ENCODE data around the gene C3orf85.

DNA sequence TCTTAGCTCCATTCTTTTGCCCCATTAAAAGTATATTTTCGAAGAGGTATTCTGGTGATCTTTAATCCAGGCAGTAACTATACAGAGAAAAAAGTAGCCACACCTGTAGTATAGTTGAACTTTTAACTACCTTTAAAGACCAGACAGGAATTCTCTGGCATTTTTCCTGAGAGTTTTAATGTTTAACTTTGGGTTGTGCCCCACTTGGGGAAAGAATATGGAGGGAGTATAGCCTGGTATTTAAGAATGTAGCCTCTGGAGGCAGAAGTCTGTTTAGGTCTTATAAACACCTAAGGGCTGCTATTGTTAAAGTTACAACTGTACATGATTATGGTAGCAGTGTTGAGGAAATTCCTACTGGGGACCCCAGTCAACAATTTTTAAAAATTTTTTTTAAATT, 19.3 kb downstream of the C3orf85 start:
- TF ChIP-seq CBX3 (IDR thresholded peaks at IDR 0.05; ENCODE audit: borderline replicate concordance, low read depth): no peak
- no peak for TF ChIP-seq EGR1 (IDR thresholded peaks at IDR 0.05; ENCODE audit: borderline replicate concordance in 1 of 2, low read depth in 2 of 2, low read length in 2 of 2)
- TF ChIP-seq, protein P1, sequence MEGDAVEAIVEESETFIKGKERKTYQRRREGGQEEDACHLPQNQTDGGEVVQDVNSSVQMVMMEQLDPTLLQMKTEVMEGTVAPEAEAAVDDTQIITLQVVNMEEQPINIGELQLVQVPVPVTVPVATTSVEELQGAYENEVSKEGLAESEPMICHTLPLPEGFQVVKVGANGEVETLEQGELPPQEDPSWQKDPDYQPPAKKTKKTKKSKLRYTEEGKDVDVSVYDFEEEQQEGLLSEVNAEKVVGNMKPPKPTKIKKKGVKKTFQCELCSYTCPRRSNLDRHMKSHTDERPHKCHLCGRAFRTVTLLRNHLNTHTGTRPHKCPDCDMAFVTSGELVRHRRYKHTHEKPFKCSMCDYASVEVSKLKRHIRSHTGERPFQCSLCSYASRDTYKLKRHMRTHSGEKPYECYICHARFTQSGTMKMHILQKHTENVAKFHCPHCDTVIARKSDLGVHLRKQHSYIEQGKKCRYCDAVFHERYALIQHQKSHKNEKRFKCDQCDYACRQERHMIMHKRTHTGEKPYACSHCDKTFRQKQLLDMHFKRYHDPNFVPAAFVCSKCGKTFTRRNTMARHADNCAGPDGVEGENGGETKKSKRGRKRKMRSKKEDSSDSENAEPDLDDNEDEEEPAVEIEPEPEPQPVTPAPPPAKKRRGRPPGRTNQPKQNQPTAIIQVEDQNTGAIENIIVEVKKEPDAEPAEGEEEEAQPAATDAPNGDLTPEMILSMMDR (IDR thresholded peaks at IDR 0.05 in 2 of 3, conservative IDR thresholded peaks at IDR 0.05 in 1 of 3; ENCODE audit: control insufficient read depth in 2 of 3, extremely low read depth in 1 of 3, insufficient read depth in 1 of 3, low read depth in 3 of 3, low read length in 3 of 3): no peak
- no peak for TF ChIP-seq NFIC (IDR thresholded peaks at IDR 0.05; ENCODE audit: low read depth, low read length)
- no peak for TF ChIP-seq CHD1 (IDR thresholded peaks at IDR 0.05; ENCODE audit: low read depth, low read length)
- TF ChIP-seq POLR2AphosphoS2 (IDR thresholded peaks at IDR 0.05; ENCODE audit: low read depth, low read length): no peak
- TF ChIP-seq SMC3 (IDR thresholded peaks at IDR 0.05; ENCODE audit: borderline replicate concordance, low read length): no peak
- TF ChIP-seq TAF1 (IDR thresholded peaks at IDR 0.05; ENCODE audit: borderline replicate concordance, low read depth, low read length): no peak
- TF ChIP-seq, protein P2, sequence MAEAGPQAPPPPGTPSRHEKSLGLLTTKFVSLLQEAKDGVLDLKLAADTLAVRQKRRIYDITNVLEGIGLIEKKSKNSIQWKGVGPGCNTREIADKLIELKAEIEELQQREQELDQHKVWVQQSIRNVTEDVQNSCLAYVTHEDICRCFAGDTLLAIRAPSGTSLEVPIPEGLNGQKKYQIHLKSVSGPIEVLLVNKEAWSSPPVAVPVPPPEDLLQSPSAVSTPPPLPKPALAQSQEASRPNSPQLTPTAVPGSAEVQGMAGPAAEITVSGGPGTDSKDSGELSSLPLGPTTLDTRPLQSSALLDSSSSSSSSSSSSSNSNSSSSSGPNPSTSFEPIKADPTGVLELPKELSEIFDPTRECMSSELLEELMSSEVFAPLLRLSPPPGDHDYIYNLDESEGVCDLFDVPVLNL (IDR thresholded peaks at IDR 0.05; ENCODE audit: low read depth, low read length): no peak
- TF ChIP-seq BHLHE40 (IDR thresholded peaks at IDR 0.05; ENCODE audit: borderline replicate concordance in 1 of 2, low read depth in 2 of 2, low read length in 1 of 2): no peak
- no peak for TF ChIP-seq RAD51 (IDR thresholded peaks at IDR 0.05)
- TF ChIP-seq RFX5 (IDR thresholded peaks at IDR 0.05; ENCODE audit: low read depth, low read length): no peak
